Stimulated activated CD8-positive, alpha-beta memory T cell treated with anti-CD3 and anti-CD28 coated beads, Interleukin-15, amount 100 ng/mL, for 48 hours (primary cell): ENCODE results near the gene XRCC4.
"Not testable (repeated sequence)": the region's sequence is repeated elsewhere in the genome, so short reads cannot be mapped to it uniquely, and the experiment has no call there.

Source experiments
- DNase-seq, 2 donors: peaks; one replicate each; pipeline ENCODE4 v3.0.0-alpha.2; 2020; ENCODE audit warnings: low read depth in 2 of 2

XRCC4 gene

DNA sequence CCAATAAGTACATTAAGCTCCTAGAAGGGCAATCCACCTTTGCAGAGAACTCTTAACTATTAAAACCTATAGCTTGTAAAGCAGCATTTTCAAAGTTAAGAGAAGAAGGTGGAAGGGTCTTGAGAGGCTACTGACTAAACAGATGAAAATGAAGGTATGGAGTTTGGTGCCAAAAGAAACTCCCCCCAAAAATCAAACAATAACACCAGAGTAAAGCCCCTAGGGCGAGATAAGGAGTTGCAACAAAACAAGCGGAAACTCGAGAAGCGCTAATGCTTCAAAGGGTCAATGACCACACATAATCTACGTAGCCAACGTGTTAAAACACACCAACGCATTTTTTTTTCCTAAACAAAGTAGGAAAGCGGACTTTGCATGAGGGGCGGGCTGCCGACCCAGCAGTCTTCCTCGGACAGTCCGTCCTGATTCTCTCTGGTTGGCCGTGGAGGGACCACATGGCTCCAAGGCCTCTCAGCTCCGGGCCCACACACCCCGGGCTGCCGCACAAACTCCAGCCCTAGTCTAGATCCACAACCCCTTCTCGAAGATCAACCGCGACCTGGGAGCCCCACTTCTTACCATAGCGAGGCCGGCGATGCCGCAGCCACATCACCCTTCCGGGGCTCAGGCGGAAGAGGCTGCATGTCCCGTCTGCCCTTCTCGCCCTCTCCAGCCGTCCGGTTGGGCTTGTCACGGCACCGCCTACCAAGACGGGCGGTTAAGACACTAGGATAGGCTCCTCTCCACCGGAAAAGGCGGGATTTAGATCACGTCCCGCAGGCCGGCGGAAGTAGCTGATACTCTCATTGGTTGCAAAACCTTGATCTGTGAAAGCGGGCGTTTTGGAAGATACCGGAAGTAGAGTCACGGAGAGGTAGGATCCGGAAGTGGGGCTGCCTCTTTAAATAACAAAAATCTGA is at the start of gene XRCC4, which contains the start of gene TMEM167A:
XRCC4 (plus strand) TSS at position 806 of the 920 bp plus-strand sequence. CDS start 27,373 bp downstream, outside the sequence.
TMEM167A (minus strand) TSS at position 653 of the 920 bp plus-strand sequence; CDS start at position 582, 71 bp downstream.
- peak; percentile 91 to 92 for DNase-seq

DNA sequence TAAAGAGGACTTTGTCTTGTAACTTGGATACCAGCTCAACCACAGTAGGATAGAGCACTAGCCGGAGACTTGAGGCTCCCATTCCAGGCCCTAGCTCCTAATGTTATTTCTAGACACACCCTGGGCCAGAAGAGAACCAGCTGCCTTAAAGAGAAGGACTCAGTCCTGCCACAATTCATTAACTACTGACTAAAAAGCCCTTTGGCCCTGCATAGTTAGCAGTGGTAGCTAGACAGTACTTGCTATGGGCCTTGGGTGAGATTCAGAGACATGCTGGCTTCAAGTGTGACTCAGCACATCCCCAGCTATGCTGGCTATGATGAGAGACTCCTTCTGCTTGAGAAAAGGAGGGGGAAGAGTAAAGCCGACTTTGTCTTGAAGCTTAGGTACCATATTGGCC is 47.4 kb upstream of the XRCC4 start:
- DNase-seq, result no peak

DNA sequence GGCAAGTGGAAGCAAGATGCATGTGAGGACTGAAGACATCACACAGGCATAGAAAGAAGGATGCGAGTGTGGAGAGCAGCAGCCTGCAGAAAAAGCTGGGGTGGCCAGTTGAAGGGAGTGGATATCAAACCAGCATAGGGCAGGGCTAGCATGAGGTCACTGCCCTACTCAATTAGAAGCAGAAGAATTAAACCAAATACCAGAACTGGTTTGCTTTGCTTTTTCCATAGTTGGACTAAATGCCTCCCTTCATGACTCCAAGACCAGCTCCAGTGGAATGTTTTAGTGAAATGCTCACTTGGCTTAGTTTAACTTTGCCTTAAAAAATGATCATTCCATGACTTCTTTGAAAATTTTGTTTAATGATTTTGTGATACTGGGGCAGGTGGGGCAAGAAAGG is 46.0 kb upstream of the XRCC4 start:
- no peak for DNase-seq

DNA sequence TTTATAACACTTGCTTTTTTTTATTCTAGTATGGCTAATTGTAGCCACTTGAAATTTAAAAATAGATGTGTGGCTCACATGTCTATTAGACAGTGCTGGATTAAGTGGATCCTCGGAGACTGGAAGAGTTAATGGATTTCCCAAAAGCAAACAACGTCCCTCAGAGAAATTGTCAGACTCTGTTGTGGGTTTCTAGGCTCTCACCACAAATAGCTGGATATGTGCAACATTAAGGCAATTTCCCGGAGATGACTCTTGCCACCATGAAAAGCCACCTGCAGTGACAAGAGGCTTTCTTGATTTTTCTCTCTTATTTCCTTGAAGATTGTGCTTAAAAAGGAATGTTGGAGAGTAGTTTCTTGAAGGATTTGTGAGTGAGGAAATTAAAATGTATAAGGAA is 43.3 kb upstream of the XRCC4 start:
- DNase-seq, result no peak

DNA sequence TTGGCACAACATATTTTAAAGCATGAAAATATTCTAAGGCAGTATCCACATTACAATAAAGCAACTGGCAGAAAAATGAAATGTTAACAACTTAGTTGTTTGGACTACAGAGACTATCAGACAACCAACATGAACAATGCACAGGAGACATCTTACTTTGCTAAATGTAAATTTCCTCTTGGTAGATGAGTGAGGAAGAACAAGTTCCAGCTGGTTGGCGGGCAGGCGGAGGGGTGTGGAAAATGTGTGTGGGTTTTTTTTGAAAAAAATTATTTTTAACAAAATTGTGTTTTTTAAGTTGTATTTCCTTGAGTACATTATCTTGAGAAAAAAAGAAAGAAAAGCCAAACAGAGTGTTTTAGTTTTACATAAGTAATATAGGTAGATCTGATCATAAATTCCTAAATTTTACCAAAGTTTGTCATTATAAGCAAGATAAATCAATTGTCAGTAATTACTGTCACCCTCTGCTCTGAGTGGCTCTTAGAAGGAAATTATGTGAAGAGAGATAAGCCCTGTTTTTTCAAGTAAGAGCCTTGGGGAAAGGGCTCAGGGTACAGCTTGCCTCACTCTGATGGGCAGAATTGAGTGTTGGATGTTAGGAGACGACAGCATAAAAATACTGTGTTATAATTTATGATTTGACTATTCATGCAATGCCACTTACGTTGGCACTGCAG is 42.7 kb upstream of the XRCC4 start:
- DNase-seq, result no peak

DNA sequence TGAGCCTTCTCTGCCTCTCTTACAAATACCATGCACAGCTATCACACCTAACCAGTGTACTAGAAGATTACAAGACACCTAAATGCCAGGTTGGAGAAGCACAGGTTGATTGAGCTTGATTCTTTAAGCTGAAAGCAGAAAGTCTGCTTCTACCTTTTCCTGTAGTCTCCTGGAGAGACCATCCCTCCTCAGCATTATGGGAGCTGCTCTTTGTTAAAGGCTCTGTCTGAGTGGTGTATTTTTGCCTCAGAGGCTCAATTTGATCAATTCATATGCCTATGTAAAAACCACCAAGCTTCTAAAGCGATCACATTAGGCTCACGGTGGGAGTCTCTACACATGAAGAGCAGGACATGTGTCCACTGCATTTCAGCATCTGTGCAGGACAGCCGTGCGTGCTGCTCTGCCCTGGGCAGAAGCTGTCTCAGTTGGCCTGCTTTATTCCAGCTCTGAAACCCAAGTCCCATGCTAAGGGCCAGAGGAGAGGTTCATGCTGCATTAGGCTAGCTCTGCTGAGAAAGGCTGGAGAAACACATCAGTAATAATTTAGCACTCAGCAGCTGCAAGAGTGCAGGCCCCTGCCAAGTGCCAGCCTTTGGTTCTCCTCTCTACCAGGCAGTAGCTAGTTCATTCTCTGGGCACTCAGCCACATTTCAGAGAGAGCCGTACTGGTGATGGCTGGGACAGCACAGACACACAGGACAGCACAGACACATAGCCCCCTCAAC is 41.8 kb upstream of the XRCC4 start:
- no peak for DNase-seq

DNA sequence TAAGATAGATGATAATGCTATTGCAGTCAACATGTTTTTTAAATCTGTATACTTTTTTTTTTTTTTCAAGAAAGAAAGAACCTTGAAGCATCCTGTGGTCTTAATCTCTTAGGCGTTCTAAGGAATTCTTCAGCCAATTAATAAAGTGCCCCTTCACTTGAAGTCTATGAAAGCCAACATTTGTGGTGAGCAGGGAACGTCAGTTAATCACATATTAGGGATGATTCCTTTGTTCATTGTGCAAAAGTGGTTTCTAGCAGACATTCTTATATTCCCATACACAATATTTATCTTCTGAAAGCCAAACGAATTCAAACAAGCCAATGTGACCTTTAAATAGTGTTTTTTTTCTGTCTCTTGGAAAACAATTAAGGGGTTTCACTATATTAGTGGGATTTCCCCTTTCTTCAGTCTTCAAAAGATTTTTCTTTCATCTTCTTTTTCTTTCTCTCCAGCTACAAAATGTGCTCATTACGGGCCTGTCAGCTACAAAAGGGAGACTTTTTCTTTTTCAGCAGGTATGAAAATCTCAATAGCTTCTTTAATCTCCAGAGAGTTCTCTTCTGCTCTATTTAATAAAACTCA is 40.3 kb upstream of the XRCC4 start:
- no peak for DNase-seq

DNA sequence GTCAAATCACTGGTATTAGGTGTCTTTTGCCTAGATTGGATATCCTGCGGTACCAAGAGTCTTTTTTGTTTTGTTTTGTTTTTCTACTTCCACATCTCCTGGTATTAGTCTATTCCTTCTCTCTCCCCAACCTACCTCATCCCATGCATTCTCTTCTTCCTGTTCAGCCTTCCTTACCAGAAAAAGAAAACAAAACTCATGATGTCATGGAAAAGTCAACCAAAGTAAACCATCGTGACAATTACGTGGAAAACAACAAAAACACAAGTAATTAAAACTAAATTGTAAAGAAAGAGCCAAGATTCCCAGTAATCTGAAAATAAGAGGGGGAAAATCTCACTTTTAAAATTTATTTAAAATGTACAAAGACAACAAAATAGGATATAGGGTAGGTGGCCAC is 38.4 kb upstream of the XRCC4 start:
- DNase-seq, result no peak

DNA sequence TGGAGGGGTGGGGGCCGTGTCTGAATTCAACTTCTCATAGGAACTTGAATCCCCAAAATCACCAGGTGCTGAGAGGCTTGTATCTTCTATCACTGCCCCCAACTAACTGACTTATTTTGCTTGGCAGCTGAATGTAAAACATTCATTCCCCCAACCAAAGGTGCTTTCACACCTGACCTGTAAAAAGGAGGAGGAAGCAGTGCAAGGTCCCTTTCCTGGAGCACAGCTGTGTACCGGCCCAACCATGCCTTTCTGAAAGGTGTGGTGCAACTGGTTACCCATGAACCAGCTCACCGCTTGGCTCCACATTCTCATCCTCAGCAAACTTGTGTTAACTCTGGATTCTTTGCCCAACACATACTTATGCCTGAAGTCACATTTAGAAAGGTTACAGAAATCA is 34.8 kb upstream of the XRCC4 start:
- DNase-seq, result no peak

DNA sequence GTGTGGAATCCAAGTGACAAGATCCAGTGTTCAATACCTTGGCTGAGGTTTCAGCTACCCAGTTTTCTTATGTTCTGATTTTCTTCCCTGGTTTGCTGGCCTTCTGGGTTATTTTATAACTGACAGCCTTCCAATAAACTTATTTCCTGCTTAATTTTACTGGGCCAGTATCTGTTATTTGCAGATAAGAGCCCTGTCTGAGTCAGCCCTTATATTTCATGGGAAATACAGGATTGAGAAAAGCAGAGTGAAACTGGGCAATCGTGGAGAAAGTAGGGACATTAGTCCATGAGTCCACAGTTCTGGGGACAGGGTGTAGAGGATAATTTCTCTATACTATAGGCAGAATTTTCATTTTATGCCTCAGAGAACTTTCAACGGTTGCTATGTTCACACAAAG is 32.4 kb upstream of the XRCC4 start:
- DNase-seq, result no peak

DNA sequence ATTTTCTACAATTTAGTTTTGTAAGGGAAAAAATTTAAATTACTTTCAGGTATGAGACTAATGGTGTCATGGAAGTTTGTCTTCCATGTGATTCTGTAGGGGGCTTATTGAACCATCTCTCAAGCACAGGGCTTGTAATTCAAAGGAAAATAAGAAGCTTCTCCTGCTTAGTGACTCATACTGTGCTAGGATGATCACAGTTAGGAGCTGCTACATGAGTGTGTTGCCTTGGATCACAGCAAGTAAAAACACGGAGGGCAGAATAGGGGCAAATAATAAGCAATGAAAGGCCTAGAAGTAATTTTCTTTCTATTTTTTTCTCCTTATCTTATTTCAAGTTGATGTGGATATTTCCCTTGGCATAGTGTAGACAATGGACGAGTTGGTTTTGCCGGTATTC is 29.1 kb upstream of the XRCC4 start:
- DNase-seq, result no peak

DNA sequence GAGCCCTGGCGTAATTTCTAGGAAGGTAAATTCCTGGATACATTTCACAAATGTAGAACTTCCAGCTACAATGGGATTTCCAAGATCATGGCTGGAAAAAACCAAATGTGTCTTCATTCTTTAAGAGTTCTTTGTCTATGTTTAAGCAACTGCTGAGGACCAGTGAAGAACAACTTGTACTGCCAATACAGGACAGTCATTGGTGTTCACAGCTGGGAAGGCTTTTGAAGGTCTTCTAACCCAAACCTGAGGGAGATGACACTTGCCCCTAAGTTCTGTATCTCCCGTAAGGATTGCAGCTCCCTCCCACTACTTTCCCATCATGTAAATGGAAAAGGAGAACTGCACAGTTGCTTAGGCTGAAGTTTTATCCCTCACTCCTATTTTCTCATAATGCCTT is 28.5 kb upstream of the XRCC4 start:
- no peak for DNase-seq

DNA sequence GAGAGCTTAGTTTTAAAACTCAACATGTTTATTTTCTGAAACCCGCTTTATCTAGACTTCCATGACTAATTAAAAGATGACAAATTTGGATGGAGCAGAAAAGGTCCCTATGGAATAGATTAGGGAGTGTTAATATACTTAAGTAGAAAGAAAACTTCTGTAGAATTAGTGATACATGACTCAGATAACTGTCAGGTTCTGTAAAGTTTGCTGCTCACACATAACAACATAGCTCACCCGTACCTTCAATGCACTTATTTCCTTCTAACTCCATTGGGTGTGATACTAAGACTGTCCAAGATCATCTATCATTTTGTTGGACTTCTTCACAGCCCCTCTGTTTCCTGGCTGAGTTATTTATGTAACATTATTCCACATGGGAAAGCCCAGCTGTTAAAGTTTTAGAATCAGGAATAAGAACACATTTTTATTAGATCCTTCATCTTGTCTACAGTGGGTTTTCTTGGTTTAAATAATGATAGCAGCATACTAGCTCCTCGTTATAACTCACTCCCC is 27.9 kb upstream of the XRCC4 start:
- no peak for DNase-seq

DNA sequence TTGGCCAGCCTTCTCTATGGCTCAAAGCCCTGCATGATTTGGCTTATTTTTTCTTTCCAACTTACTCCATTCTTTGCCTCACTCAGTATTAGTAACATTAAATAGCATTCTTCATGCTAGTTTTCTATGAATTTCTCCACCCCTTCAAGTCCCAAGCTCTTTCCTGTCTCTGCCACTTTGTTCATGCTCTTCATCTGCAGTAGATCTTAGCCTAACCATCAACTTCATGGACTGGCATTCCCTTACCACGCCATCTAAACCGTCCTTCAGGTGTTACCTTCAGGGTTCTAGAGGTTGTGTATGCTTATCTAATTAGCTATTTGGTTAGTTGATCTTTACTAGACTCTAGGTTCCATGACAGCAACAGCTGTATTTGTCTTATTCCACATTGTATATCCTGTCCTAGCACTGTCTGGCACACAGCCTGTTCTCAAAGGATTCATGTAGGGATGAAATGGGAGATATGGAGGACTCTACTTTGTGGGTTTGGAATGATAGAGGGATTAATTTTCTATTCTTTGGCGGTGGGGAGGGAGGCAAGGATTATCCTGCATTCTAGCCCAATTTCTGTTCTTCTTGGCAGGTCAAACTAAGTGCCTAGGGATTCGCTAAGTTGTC is 26.5 kb upstream of the XRCC4 start:
- no peak for DNase-seq

DNA sequence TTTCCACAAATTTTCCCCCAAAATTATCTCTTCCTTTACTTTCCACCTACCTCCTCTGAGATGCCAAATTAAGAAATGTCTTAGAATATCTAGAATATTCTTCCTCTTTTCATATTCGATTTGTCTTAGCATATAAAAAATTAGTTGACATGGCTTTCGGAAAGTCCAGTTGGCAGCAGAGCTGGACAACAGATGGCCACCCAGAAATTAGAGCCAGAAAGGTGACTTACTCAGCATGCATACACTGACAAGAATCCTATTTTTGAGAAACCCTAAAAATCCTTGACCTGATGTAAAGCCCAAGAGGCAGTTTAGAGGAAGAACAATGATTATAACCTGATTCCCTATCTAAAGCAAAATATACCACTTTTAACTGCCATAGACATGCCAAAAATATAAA is 22.2 kb upstream of the XRCC4 start:
- no peak for DNase-seq

DNA sequence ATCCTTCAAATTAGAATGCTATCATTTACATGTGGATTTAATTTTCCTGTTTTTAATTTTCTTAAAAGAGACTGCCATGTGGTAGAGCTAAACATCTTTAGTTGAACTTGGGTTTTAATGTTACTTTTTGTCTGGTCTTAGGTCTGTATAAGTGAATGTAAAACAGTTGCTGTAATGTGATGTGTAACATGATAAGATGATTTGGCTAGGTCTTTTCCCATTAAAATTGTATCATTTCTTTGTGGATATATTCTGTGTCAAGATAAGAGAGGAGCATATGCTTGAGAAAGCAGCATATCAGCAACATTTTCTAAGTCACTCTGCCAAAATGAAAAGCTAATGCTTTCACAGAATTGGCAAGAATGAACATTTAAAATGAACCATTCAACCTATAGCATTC is 18.6 kb upstream of the XRCC4 start:
- no peak for DNase-seq

DNA sequence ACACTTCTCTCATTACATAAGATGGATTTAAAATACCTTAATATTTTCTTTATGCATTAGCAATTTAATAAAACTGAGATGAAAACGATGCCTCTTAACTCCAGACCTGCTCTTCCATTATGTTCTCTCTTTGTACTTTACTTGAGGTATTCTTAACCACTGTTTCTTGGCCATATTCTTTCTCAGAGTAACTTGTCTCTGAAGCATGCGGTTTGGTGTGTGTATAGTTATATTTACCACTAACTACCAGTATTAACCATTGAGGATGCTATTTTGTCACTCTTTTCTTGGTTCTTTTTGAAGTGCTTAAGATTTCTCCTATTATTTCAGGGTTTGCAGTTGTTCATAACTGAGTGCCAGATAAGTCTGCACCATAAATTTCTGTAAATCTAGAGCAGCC is 18.0 kb upstream of the XRCC4 start:
- DNase-seq, result no peak

DNA sequence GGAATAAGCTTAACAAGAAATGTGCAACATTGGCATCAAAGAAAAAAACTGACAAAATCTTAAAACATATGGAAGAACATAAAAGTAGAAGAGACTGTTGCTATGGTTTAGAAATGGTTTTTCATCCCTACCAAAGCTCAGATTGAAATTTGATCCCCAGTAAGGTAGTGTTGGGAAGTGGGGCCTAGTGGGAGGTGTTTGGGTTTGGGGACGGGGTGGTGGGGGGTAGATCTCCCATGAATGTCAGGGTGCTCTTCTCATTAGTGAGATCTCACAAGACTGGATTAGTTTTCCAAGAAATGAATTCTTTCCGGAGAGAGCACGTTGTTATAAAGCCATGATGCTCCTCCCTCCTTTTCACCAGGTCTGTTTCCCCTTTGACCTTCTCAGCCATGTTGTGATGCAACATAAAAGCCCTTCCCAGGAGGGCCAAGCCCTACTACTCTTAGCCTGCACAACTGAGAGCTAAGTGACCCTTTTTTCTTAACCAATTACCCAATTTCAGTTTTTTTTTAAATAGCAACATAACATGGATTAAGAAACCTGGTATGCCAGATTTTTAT is 10.7 kb upstream of the XRCC4 start:
- DNase-seq, result no peak

DNA sequence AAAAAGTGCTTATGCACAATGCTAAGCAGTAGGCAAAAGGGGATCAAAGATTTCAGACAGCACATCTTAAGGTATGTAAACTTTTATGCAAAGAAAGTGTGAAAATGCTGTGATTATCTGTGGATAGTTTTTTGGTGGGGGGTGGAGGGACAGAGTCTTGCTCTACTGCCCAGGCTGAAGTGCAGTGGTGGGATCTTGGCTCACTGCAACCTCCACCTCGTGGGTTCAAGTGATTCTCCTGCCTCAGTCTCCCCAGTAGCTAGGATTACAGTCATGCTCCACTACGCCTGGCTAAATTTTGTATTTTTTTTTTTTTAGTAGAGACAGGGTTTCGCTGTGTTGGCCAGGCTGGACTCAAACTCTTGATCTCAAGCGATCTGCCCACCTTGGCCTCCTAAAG is 10.0 kb upstream of the XRCC4 start:
- not testable (repeated sequence) for DNase-seq

DNA sequence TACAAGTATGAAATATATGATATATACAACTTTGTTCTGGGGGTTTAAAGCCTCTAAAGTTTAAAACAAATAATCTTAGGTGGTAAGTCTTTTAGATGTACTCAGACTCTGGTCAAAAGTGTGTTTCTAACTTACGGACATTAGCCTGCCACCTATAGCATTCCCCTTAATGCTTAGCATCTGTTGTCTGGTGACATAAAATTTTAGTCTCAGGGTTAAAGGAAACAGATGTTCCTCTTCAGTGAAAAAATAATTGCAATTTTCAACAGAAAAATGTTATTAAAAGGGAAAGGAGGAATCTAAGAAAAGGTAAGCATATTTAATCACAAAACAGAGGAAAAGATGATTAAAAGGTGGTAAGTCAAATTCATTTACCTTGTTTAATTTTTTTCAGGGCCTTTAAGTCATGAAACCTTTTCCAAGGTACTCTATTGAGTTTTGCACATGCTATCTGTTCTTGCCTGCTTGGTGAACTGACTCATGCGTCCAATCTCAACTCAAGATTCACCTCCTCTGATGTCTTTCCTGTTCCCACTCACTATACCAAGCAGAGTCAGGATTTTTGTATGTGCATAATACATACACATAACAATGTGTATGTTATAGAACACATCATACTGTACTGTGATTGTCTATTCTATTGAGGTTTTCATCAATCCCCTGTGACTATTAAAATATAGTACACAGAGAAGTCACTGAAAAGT is 8.1 kb upstream of the XRCC4 start:
- no peak for DNase-seq
